ENCODE data around the gene IL10RA. TPM values are rescaled to one million over a fixed set of nuclear protein-coding genes. Genes with fewer than 3 reads are reported as not detected.
A peak's percentile ranks its signal among the peaks of the same experiment; 100 is the strongest.

The IL10RA gene
- total and polyA plus RNA-seq, 3 experiments from 2014 or later = 120 to 659 (median 122) TPM

DNA sequence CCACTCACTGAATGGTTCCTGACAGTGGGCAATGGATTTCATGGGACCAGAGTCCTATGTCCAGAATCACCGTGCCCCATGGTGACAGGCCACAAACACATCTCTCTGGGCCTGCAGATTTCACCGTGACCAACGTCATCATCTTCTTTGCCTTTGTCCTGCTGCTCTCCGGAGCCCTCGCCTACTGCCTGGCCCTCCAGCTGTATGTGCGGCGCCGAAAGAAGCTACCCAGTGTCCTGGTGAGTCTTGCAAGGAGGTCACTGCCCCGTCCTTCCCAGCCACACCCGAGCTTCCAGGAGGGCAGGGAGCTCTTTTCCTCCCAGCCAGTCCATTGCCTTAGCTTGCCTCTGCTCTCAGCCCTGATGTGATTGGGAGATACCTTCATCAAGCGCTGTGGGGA, 9.3 kb downstream of the IL10RA start:
- Histone ChIP-seq H3K4me3 (ENCODE audit: low read length) (no peak overlapping the region), H3K4me1 (ENCODE audit: insufficient read depth, low read length) (peaks cover 87% of the 10 kb centered on the region), H3K36me3 (ENCODE audit: insufficient read depth, low read length) (peaks cover 92% of the 10 kb centered on the region), H3K9me3 (ENCODE audit: low read length) (no peaks in the 10 kb centered on the region), H3K27me3 (ENCODE audit: insufficient read depth, low read length, poor library complexity, severe bottlenecking) (no peaks in the 10 kb centered on the region), H3K27ac (ENCODE audit: low read depth, low read length) (no peak overlapping the region)
- Mint-ChIP-seq H3K9me3 (no peaks in the 10 kb centered on the region), H3K4me3 (peak overlapping the region in 5 of 7 donors; percentile 19 to 95 (median 32)), H3K36me3 (peaks cover 60 to 100% (median 62%) of the 10 kb centered on the region in 3 donors), H3K4me1 (peaks cover 82 to 95% (median 93%) of the 10 kb centered on the region in 3 donors), H3K27ac (peak overlapping the region; percentile 52 to 88 (median 83)), H3K27me3 (no peaks in the 10 kb centered on the region)
- DNase-seq = no peak
- CTCF ChIA-PET = interaction anchor here (0.8 to 20.0 kb wide), 8 partner anchors 7 to 151 kb away, joined by 3 to 296 read pairs (median 5); partner anchors contain the start of gene IL10RA
- POLR2A ChIA-PET = interaction anchor here (0.6 to 14.4 kb wide), 6 partner anchors 8 to 207 kb away, joined by 3 to 158 read pairs (median 70); partner anchors contain the start of gene IL10RA

DNA sequence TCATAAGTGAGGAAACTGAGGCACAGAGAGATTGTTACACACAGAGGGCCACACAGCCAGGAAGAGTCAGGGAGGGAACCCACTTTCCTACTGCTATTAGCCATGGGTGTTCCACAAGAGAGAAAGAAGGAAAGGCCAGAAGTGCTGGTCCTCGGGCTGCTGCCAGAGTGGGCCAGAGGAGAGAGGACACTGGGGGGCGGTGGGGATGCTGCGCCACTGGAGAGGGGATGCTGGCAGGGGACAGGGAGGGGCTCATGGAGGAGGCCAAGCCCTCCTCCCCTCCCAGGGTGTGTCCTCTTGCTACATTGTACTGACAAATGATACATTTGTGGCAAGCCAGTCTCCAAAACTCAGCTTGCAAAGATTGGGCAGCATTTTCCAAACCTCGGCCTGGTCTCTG, 9.9 kb downstream of the IL10RA start:
- H3K4me1 Mint-ChIP-seq = peaks cover 88 to 99% (median 95%) of the 10 kb centered on the region in 3 donors
- Histone ChIP-seq H3K4me3 (ENCODE audit: low read length) (no peak overlapping the region), H3K27me3 (ENCODE audit: insufficient read depth, low read length, poor library complexity, severe bottlenecking) (no peaks in the 10 kb centered on the region), H3K27ac (ENCODE audit: low read depth, low read length) (no peak overlapping the region), H3K4me1 (ENCODE audit: insufficient read depth, low read length) (peaks cover 88% of the 10 kb centered on the region), H3K9me3 (ENCODE audit: low read length) (no peaks in the 10 kb centered on the region), H3K36me3 (ENCODE audit: insufficient read depth, low read length) (peaks cover 87% of the 10 kb centered on the region)
- peak overlapping the region in 6 of 7 donors; percentile 3 to 59 (median 26) for H3K4me3 Mint-ChIP-seq
- CTCF ChIA-PET = interaction anchor here (0.8 to 20.0 kb wide), 9 partner anchors 7 to 179 kb away, joined by 3 to 296 read pairs (median 4); partner anchors contain the start of gene IL10RA
- H3K36me3 Mint-ChIP-seq = peaks cover 57 to 96% (median 61%) of the 10 kb centered on the region in 3 donors
- H3K9me3 Mint-ChIP-seq = no peaks in the 10 kb centered on the region
- POLR2A ChIA-PET = interaction anchor here (1.1 to 14.4 kb wide), 5 partner anchors 9 to 56 kb away, joined by 3 to 158 read pairs (median 100); partner anchors contain the start of gene IL10RA
- DNase-seq = no peak
- peak overlapping the region; percentile 24 to 89 (median 85) for H3K27ac Mint-ChIP-seq
- no peaks in the 10 kb centered on the region for H3K27me3 Mint-ChIP-seq

DNA sequence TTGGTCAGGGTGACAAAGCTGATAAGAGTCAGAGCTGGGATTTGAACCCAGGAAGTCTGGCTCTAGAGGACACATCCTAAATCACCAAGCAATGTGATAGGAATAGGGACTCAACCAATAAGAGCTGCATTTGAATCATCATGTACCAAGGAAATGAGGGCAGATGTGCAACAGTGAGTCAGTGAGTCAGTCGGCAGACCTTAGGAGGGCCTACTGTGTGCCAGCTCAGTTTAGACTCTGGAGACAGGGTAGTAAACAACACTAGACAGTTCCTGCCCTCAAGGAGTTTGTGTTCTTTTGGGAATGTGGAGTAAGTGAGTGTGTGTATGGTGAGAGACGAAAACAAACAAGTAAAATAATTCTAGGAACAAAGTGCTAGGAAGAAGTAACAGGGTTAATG, 11.2 kb downstream of the IL10RA start:
- Mint-ChIP-seq H3K36me3 (peaks cover 46 to 91% (median 50%) of the 10 kb centered on the region in 3 donors), H3K4me1 (peaks cover 89 to 100% (median 95%) of the 10 kb centered on the region in 3 donors), H3K27me3 (no peaks in the 10 kb centered on the region), H3K9me3 (no peaks in the 10 kb centered on the region), H3K27ac (peak overlapping the region; percentile 58 to 92 (median 80)), H3K4me3 (peak overlapping the region; percentile 2 to 61 (median 33))
- H3K4me1 ChIP-seq (ENCODE audit: insufficient read depth, low read length) = peaks cover 88% of the 10 kb centered on the region
- H3K9me3 ChIP-seq (ENCODE audit: low read length) = no peaks in the 10 kb centered on the region
- no peak overlapping the region for H3K4me3 ChIP-seq (ENCODE audit: low read length)
- H3K27me3 ChIP-seq (ENCODE audit: insufficient read depth, low read length, poor library complexity, severe bottlenecking) = no peaks in the 10 kb centered on the region
- no peak for DNase-seq
- ChIA-PET CTCF (interaction anchor here (0.7 to 20.0 kb wide), 10 partner anchors 8 to 190 kb away, joined by 3 to 296 read pairs (median 4); partner anchors contain the start of gene IL10RA), POLR2A (interaction anchor here (0.8 to 14.4 kb wide), 7 partner anchors 9 to 55 kb away, joined by 3 to 158 read pairs (median 39); partner anchors contain the start of gene IL10RA)
- peak overlapping the region; percentile 19 for H3K27ac ChIP-seq (ENCODE audit: low read depth, low read length)
- H3K36me3 ChIP-seq (ENCODE audit: insufficient read depth, low read length) = peaks cover 73% of the 10 kb centered on the region

DNA sequence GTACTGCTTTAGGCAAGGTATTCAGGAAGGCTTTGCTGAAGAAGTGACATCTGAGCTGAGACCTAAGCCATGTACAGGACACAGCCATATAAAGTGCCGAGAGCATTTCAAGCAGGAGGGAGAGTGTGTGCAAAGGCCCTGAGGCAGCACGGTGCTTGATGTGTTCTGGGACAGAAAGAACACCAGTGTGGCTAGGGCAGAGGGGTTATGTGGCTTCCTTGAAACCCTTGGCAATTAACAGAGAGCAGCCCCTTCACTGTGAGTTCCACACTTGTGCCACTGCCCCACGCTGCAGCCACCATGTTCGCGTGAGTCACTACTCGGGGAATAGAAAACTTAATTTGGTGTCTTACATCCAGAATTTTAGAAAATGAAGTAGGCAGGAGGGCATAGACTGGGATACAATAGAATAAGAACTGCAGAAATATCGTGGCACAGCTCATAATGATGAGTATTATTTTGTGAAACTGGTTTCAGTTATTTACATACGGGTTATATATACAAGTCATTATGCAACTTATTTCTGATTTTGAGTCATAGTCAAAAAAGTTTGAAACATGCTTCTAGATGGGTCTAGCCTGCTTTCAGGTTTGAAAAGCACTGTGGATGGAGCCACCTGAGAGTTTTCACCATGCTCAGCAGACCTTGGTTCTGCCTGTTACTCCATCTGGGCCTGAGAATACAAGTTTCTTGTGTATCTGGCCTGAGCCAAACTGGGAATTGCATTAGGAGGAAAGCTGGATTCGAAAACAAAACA, 11.8 kb downstream of the IL10RA start:
- no peaks in the 10 kb centered on the region for H3K9me3 Mint-ChIP-seq
- no peaks in the 10 kb centered on the region for H3K27me3 Mint-ChIP-seq
- H3K4me3 Mint-ChIP-seq = peak overlapping the region; percentile 16 to 71 (median 47)
- H3K36me3 ChIP-seq (ENCODE audit: insufficient read depth, low read length) = peaks cover 67% of the 10 kb centered on the region
- H3K36me3 Mint-ChIP-seq = peaks cover 41 to 85% (median 44%) of the 10 kb centered on the region in 3 donors
- peaks cover 88% of the 10 kb centered on the region for H3K4me1 ChIP-seq (ENCODE audit: insufficient read depth, low read length)
- no peak overlapping the region for H3K4me3 ChIP-seq (ENCODE audit: low read length)
- peaks cover 89 to 100% (median 95%) of the 10 kb centered on the region in 3 donors for H3K4me1 Mint-ChIP-seq
- POLR2A ChIA-PET = interaction anchor here (0.7 to 14.4 kb wide), 6 partner anchors 8 to 854 kb away, joined by 3 to 158 read pairs (median 70); partner anchors contain the start of genes IL10RA and PAFAH1B2
- no peak for DNase-seq
- no peaks in the 10 kb centered on the region for H3K9me3 ChIP-seq (ENCODE audit: low read length)
- no peaks in the 10 kb centered on the region for H3K27me3 ChIP-seq (ENCODE audit: insufficient read depth, low read length, poor library complexity, severe bottlenecking)
- CTCF ChIA-PET = interaction anchor here (1.4 to 20.0 kb wide), 7 partner anchors 9 to 190 kb away, joined by 3 to 296 read pairs (median 6); partner anchors contain the start of gene IL10RA
- no peak overlapping the region for H3K27ac ChIP-seq (ENCODE audit: low read depth, low read length)
- peak overlapping the region; percentile 63 to 92 (median 80) for H3K27ac Mint-ChIP-seq

DNA sequence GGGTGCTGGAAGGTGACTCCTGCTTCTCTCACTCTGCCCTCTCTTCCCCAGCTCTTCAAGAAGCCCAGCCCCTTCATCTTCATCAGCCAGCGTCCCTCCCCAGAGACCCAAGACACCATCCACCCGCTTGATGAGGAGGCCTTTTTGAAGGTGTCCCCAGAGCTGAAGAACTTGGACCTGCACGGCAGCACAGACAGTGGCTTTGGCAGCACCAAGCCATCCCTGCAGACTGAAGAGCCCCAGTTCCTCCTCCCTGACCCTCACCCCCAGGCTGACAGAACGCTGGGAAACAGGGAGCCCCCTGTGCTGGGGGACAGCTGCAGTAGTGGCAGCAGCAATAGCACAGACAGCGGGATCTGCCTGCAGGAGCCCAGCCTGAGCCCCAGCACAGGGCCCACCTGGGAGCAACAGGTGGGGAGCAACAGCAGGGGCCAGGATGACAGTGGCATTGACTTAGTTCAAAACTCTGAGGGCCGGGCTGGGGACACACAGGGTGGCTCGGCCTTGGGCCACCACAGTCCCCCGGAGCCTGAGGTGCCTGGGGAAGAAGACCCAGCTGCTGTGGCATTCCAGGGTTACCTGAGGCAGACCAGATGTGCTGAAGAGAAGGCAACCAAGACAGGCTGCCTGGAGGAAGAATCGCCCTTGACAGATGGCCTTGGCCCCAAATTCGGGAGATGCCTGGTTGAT, 12.6 kb downstream of the IL10RA start:
- DNase-seq = no peak
- Mint-ChIP-seq H3K4me3 (peak overlapping the region in 5 of 7 donors; percentile 15 to 71 (median 26)), H3K27me3 (no peaks in the 10 kb centered on the region), H3K36me3 (peaks cover 39 to 77% (median 41%) of the 10 kb centered on the region in 3 donors), H3K27ac (peak overlapping the region; percentile 63 to 100 (median 87)), H3K4me1 (peaks cover 89 to 100% (median 95%) of the 10 kb centered on the region in 3 donors), H3K9me3 (peaks cover 0 to 2% (median 0%) of the 10 kb centered on the region in 5 donors)
- Histone ChIP-seq H3K4me3 (ENCODE audit: low read length) (no peak overlapping the region), H3K4me1 (ENCODE audit: insufficient read depth, low read length) (peaks cover 88% of the 10 kb centered on the region), H3K36me3 (ENCODE audit: insufficient read depth, low read length) (peaks cover 59% of the 10 kb centered on the region), H3K27me3 (ENCODE audit: insufficient read depth, low read length, poor library complexity, severe bottlenecking) (no peaks in the 10 kb centered on the region), H3K27ac (ENCODE audit: low read depth, low read length) (no peak overlapping the region), H3K9me3 (ENCODE audit: low read length) (no peaks in the 10 kb centered on the region)
- ChIA-PET CTCF (interaction anchor here (1.2 to 20.0 kb wide), 6 partner anchors 10 to 325 kb away, joined by 3 to 296 read pairs (median 40); partner anchors contain the start of gene IL10RA), POLR2A (interaction anchor here (0.7 to 14.4 kb wide), 9 partner anchors 8 to 854 kb away, joined by 3 to 158 read pairs (median 6); partner anchors contain the start of genes IL10RA and PAFAH1B2)

DNA sequence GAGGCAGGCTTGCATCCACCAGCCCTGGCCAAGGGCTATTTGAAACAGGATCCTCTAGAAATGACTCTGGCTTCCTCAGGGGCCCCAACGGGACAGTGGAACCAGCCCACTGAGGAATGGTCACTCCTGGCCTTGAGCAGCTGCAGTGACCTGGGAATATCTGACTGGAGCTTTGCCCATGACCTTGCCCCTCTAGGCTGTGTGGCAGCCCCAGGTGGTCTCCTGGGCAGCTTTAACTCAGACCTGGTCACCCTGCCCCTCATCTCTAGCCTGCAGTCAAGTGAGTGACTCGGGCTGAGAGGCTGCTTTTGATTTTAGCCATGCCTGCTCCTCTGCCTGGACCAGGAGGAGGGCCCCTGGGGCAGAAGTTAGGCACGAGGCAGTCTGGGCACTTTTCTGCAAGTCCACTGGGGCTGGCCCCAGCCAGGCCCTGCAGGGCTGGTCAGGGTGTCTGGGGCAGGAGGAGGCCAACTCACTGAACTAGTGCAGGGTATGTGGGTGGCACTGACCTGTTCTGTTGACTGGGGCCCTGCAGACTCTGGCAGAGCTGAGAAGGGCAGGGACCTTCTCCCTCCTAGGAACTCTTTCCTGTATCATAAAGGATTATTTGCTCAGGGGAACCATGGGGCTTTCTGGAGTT, 13.3 kb downstream of the IL10RA start:
- H3K27me3 Mint-ChIP-seq = no peaks in the 10 kb centered on the region
- Histone ChIP-seq H3K4me3 (ENCODE audit: low read length) (no peak overlapping the region), H3K9me3 (ENCODE audit: low read length) (no peaks in the 10 kb centered on the region), H3K27ac (ENCODE audit: low read depth, low read length) (peak overlapping the region; percentile 19), H3K27me3 (ENCODE audit: insufficient read depth, low read length, poor library complexity, severe bottlenecking) (no peaks in the 10 kb centered on the region), H3K36me3 (ENCODE audit: insufficient read depth, low read length) (peaks cover 53% of the 10 kb centered on the region), H3K4me1 (ENCODE audit: insufficient read depth, low read length) (peaks cover 88% of the 10 kb centered on the region)
- H3K4me1 Mint-ChIP-seq = peaks cover 89 to 100% (median 95%) of the 10 kb centered on the region in 3 donors
- H3K9me3 Mint-ChIP-seq = peaks cover 0 to 2% (median 0%) of the 10 kb centered on the region in 5 donors
- CTCF ChIA-PET = interaction anchor here (1.2 to 20.0 kb wide), 7 partner anchors 11 to 324 kb away, joined by 3 to 296 read pairs (median 11); partner anchors contain the start of gene IL10RA
- H3K4me3 Mint-ChIP-seq = peak overlapping the region in 6 of 7 donors; percentile 44 to 75 (median 58)
- DNase-seq = no peak
- POLR2A ChIA-PET = interaction anchor here (0.9 to 14.4 kb wide), 10 partner anchors 10 to 312 kb away, joined by 3 to 158 read pairs (median 13); partner anchors contain the start of gene IL10RA
- peaks cover 35 to 70% (median 37%) of the 10 kb centered on the region in 3 donors for H3K36me3 Mint-ChIP-seq
- peak overlapping the region; percentile 63 to 100 (median 92) for H3K27ac Mint-ChIP-seq

All from CD8-positive, alpha-beta memory T cell (primary cell).